Measurements from ENCODE around the gene DNAH17.

Gene DNAH17

GRCh38 chr17:78449983-78450595 is 127.1 kb downstream of the DNAH17 start:
- H3K9ac ChIP-seq (ENCODE audit: low read length) = no peak overlapping the region
- H3K4me3 ChIP-seq (ENCODE audit: insufficient read depth in 1 of 2, low read depth in 1 of 2, low read length in 2 of 2) = no peak overlapping the region
- no peak overlapping the region for H2AFZ ChIP-seq (ENCODE audit: low read depth, low read length)
- H2BK12ac ChIP-seq (ENCODE audit: low read length in 2 of 2) = no peak overlapping the region
- H3K79me1 ChIP-seq (replicated peaks; ENCODE audit: low read length, poor library complexity, severe bottlenecking) = no peaks in the 10 kb centered on the region
- H3K36me3 ChIP-seq (ENCODE audit: control insufficient read depth in 1 of 2, insufficient read depth in 2 of 2, low read depth in 1 of 2, low read length in 2 of 2) = no peaks in the 10 kb centered on the region
- no peak overlapping the region for H3K27ac ChIP-seq (ENCODE audit: low read length, poor library complexity, severe bottlenecking)
- no peaks in the 10 kb centered on the region for H3K4me1 ChIP-seq (ENCODE audit: control insufficient read depth, insufficient read depth, low read depth, low read length)
- H3K9me3 ChIP-seq (ENCODE audit: control insufficient read depth, low read length) = no peaks in the 10 kb centered on the region
- no peak overlapping the region for H2BK5ac ChIP-seq (ENCODE audit: low read depth, low read length, poor library complexity, severe bottlenecking)
- H2AK5ac ChIP-seq (ENCODE audit: low read length, severe bottlenecking) = no peak overlapping the region
- H3K4ac ChIP-seq (ENCODE audit: low read depth in 1 of 2, low read length in 2 of 2) = no peak overlapping the region
- H3K14ac ChIP-seq (ENCODE audit: low read length in 2 of 2) = no peak overlapping the region
- no peak overlapping the region for H4K91ac ChIP-seq (ENCODE audit: low read length)
- no peak overlapping the region for H2BK120ac ChIP-seq (ENCODE audit: low read depth, low read length)
- WGBS = 92% methylated on average over 14 of the region's 14 CpGs
- DNase-seq = no peak
- no peak overlapping the region for H3K4me2 ChIP-seq (ENCODE audit: low read length, poor library complexity, severe bottlenecking)
- no peak overlapping the region for H3K18ac ChIP-seq (ENCODE audit: low read depth in 1 of 2, low read length in 2 of 2)
- no peak overlapping the region for H4K8ac ChIP-seq (ENCODE audit: low read length)
- no peak overlapping the region for H3K23ac ChIP-seq (ENCODE audit: low read length in 2 of 2)
- no peak overlapping the region for H2BK15ac ChIP-seq (ENCODE audit: low read depth, poor library complexity, severe bottlenecking)
- peaks cover 4 to 57% of the 10 kb centered on the region in 2 experiments for H3K27me3 ChIP-seq (ENCODE audit: control insufficient read depth in 1 of 2, insufficient read depth in 1 of 2, low read length in 2 of 2)

GRCh38 chr17:78448356-78448993 is 128.7 kb downstream of the DNAH17 start:
- no peak for DNase-seq
- WGBS = 100% methylated on average over 2 of the region's 5 CpGs
- Histone ChIP-seq H3K27me3 (ENCODE audit: control insufficient read depth in 1 of 2, insufficient read depth in 1 of 2, low read length in 2 of 2) (peaks cover 4 to 56% of the 10 kb centered on the region in 2 experiments), H3K4me1 (ENCODE audit: control insufficient read depth, insufficient read depth, low read depth, low read length) (no peaks in the 10 kb centered on the region), H3K23ac (ENCODE audit: low read length in 2 of 2) (no peak overlapping the region), H2BK5ac (ENCODE audit: low read depth, low read length, poor library complexity, severe bottlenecking) (no peak overlapping the region), H3K14ac (ENCODE audit: low read length in 2 of 2) (no peak overlapping the region), H3K4ac (ENCODE audit: low read depth in 1 of 2, low read length in 2 of 2) (no peak overlapping the region), H3K36me3 (ENCODE audit: control insufficient read depth in 1 of 2, insufficient read depth in 2 of 2, low read depth in 1 of 2, low read length in 2 of 2) (no peaks in the 10 kb centered on the region), H3K9me3 (ENCODE audit: control insufficient read depth, low read length) (no peaks in the 10 kb centered on the region), H2AFZ (ENCODE audit: low read depth, low read length) (no peak overlapping the region), H3K18ac (ENCODE audit: low read depth in 1 of 2, low read length in 2 of 2) (no peak overlapping the region), H2AK5ac (ENCODE audit: low read length, severe bottlenecking) (no peak overlapping the region), H3K79me1 (replicated peaks; ENCODE audit: low read length, poor library complexity, severe bottlenecking) (no peaks in the 10 kb centered on the region), H4K8ac (ENCODE audit: low read length) (no peak overlapping the region), H3K9ac (ENCODE audit: low read length) (no peak overlapping the region), H4K91ac (ENCODE audit: low read length) (no peak overlapping the region), H3K27ac (ENCODE audit: low read length, poor library complexity, severe bottlenecking) (no peak overlapping the region), H3K4me2 (ENCODE audit: low read length, poor library complexity, severe bottlenecking) (no peak overlapping the region), H3K4me3 (ENCODE audit: insufficient read depth in 1 of 2, low read depth in 1 of 2, low read length in 2 of 2) (no peak overlapping the region), H2BK12ac (ENCODE audit: low read length in 2 of 2) (no peak overlapping the region), H2BK15ac (ENCODE audit: low read depth, poor library complexity, severe bottlenecking) (no peak overlapping the region), H2BK120ac (ENCODE audit: low read depth, low read length) (no peak overlapping the region)

- no peaks in the 10 kb centered on the region for H3K79me1 ChIP-seq (replicated peaks; ENCODE audit: low read length, poor library complexity, severe bottlenecking)
- H3K4me3 ChIP-seq (ENCODE audit: insufficient read depth in 1 of 2, low read depth in 1 of 2, low read length in 2 of 2) = no peak overlapping the region
- WGBS = 84% methylated on average over 5 of the region's 7 CpGs
Observed at GRCh38 chr17:78446833-78447232, 130.4 kb downstream of the DNAH17 start.

GRCh38 chr17:78444392-78444791 is 132.8 kb downstream of the DNAH17 start:
- no peak overlapping the region for H3K9ac ChIP-seq (ENCODE audit: low read length)
- H3K79me1 ChIP-seq (replicated peaks; ENCODE audit: low read length, poor library complexity, severe bottlenecking) = no peaks in the 10 kb centered on the region
- no peak overlapping the region for H3K4ac ChIP-seq (ENCODE audit: low read depth in 1 of 2, low read length in 2 of 2)
- no peak overlapping the region for H2BK120ac ChIP-seq (ENCODE audit: low read depth, low read length)
- H3K27ac ChIP-seq (ENCODE audit: low read length, poor library complexity, severe bottlenecking) = no peak overlapping the region
- no peaks in the 10 kb centered on the region for H3K9me3 ChIP-seq (ENCODE audit: control insufficient read depth, low read length)
- 90% methylated on average over 20 of the region's 20 CpGs for WGBS
- H3K4me2 ChIP-seq (ENCODE audit: low read length, poor library complexity, severe bottlenecking) = no peak overlapping the region
- no peak overlapping the region for H4K8ac ChIP-seq (ENCODE audit: low read length)
- DNase-seq = no peak
- no peak overlapping the region for H3K4me3 ChIP-seq (ENCODE audit: insufficient read depth in 1 of 2, low read depth in 1 of 2, low read length in 2 of 2)
- no peak overlapping the region for H2BK5ac ChIP-seq (ENCODE audit: low read depth, low read length, poor library complexity, severe bottlenecking)
- no peaks in the 10 kb centered on the region for H3K4me1 ChIP-seq (ENCODE audit: control insufficient read depth, insufficient read depth, low read depth, low read length)
- H3K18ac ChIP-seq (ENCODE audit: low read depth in 1 of 2, low read length in 2 of 2) = no peak overlapping the region
- H3K14ac ChIP-seq (ENCODE audit: low read length in 2 of 2) = no peak overlapping the region
- H2BK12ac ChIP-seq (ENCODE audit: low read length in 2 of 2) = no peak overlapping the region
- H2AK5ac ChIP-seq (ENCODE audit: low read length, severe bottlenecking) = no peak overlapping the region
- H2BK15ac ChIP-seq (ENCODE audit: low read depth, poor library complexity, severe bottlenecking) = no peak overlapping the region
- H3K27me3 ChIP-seq (ENCODE audit: control insufficient read depth in 1 of 2, insufficient read depth in 1 of 2, low read length in 2 of 2) = peaks cover 0 to 42% of the 10 kb centered on the region in 2 experiments
- H3K36me3 ChIP-seq (ENCODE audit: control insufficient read depth in 1 of 2, insufficient read depth in 2 of 2, low read depth in 1 of 2, low read length in 2 of 2) = no peaks in the 10 kb centered on the region
- no peak overlapping the region for H3K23ac ChIP-seq (ENCODE audit: low read length in 2 of 2)
- no peak overlapping the region for H2AFZ ChIP-seq (ENCODE audit: low read depth, low read length)
- no peak overlapping the region for H4K91ac ChIP-seq (ENCODE audit: low read length)

More at GRCh38 chr17:78446833-78447232, 130.4 kb downstream of the DNAH17 start:
- Histone ChIP-seq H3K9ac (ENCODE audit: low read length) (no peak overlapping the region), H3K18ac (ENCODE audit: low read depth in 1 of 2, low read length in 2 of 2) (no peak overlapping the region), H3K36me3 (ENCODE audit: control insufficient read depth in 1 of 2, insufficient read depth in 2 of 2, low read depth in 1 of 2, low read length in 2 of 2) (no peaks in the 10 kb centered on the region), H4K91ac (ENCODE audit: low read length) (no peak overlapping the region), H4K8ac (ENCODE audit: low read length) (no peak overlapping the region), H2BK15ac (ENCODE audit: low read depth, poor library complexity, severe bottlenecking) (no peak overlapping the region), H2BK12ac (ENCODE audit: low read length in 2 of 2) (no peak overlapping the region), H3K9me3 (ENCODE audit: control insufficient read depth, low read length) (no peaks in the 10 kb centered on the region), H3K4me2 (ENCODE audit: low read length, poor library complexity, severe bottlenecking) (no peak overlapping the region), H3K27me3 (ENCODE audit: control insufficient read depth in 1 of 2, insufficient read depth in 1 of 2, low read length in 2 of 2) (peaks cover 4 to 57% of the 10 kb centered on the region in 2 experiments), H3K23ac (ENCODE audit: low read length in 2 of 2) (no peak overlapping the region), H3K14ac (ENCODE audit: low read length in 2 of 2) (no peak overlapping the region), H2BK5ac (ENCODE audit: low read depth, low read length, poor library complexity, severe bottlenecking) (no peak overlapping the region), H2AFZ (ENCODE audit: low read depth, low read length) (no peak overlapping the region), H2AK5ac (ENCODE audit: low read length, severe bottlenecking) (no peak overlapping the region), H3K4ac (ENCODE audit: low read depth in 1 of 2, low read length in 2 of 2) (no peak overlapping the region), H3K27ac (ENCODE audit: low read length, poor library complexity, severe bottlenecking) (no peak overlapping the region), H3K4me1 (ENCODE audit: control insufficient read depth, insufficient read depth, low read depth, low read length) (no peaks in the 10 kb centered on the region), H2BK120ac (ENCODE audit: low read depth, low read length) (no peak overlapping the region)
- DNase-seq = no peak
